MCF 10A (cell line): ENCODE measurements around the gene GAS7. TPM values are rescaled to one million over a fixed set of nuclear protein-coding genes. Genes with fewer than 3 reads are reported as not detected.

Experiments
- BruUV-seq: library from RNA; stranded (reverse); fragments of 400-500 nt; replicated peaks from 2 replicates; lab custom pipeline; 2021; lab: Mats Ljungman, UMichigan
- CTCF ChIA-PET: fragments of 300-600 bp; sonication (Branson Sonifier 250); formaldehyde crosslinking; extraction: SDS; loops from one replicate; lab custom pipeline; 2021; ENCODE audit warnings: antibody characterized with exemption, inconsistent platforms; lab: Yijun Ruan, JAX
- POLR2A ChIA-PET: fragments of 300-600, 350-650 bp; sonication (Branson Sonifier 250); formaldehyde crosslinking; extraction: SDS; loops from one replicate; lab custom pipeline; 2020; ENCODE audit warnings: antibody characterized with exemption, inconsistent platforms; lab: Yijun Ruan, JAX
- DNase-seq: peaks from one replicate; pipeline ENCODE4 v3.0.0-alpha.2; 2018; ENCODE audit not compliant: unreplicated experiment
- H3K27ac Mint-ChIP-seq: one replicate; pipeline ENCODE4 v1.8.0; 2022; ENCODE audit warnings: mild to moderate bottlenecking, low read depth, mixed read lengths; ENCODE audit not compliant: unreplicated experiment
- H3K27me3 Mint-ChIP-seq: one replicate; pipeline ENCODE4 v1.8.0; 2022; ENCODE audit warnings: mixed read lengths; ENCODE audit not compliant: insufficient read depth, unreplicated experiment
- H3K36me3 Mint-ChIP-seq: one replicate; pipeline ENCODE4 v1.8.0; 2022; ENCODE audit warnings: mild to moderate bottlenecking, moderate library complexity, mixed read lengths; ENCODE audit not compliant: insufficient read depth, unreplicated experiment
- H3K4me1 Mint-ChIP-seq: one replicate; pipeline ENCODE4 v1.8.0; 2022; ENCODE audit warnings: mixed read lengths; ENCODE audit not compliant: insufficient read depth, unreplicated experiment
- H3K4me3 Mint-ChIP-seq: one replicate; pipeline ENCODE4 v1.8.0; 2022; ENCODE audit warnings: mild to moderate bottlenecking, moderate library complexity, mixed read lengths; ENCODE audit not compliant: unreplicated experiment
- H3K9me3 Mint-ChIP-seq: one replicate; pipeline ENCODE4 v1.8.0; 2022; ENCODE audit warnings: mixed read lengths; ENCODE audit not compliant: unreplicated experiment
- CTCF ChIP-seq: fragments of 200-600 bp; IDR thresholded peaks from one replicate; pipeline ENCODE4 v1.8.0; 2022; ENCODE audit warnings: antibody characterized with exemption, mild to moderate bottlenecking; ENCODE audit not compliant: unreplicated experiment
- intact Hi-C: fragments of 100-400 bp; cut with micrococcal nuclease; formaldehyde crosslinking; loops from 2 replicates; pipeline ENCODE4 v1.14.1; 2022
- total RNA-seq: library from RNA; stranded (reverse); gene quantifications from 2 replicates; pipeline ENCODE4 v1.2.3, GENCODE V29; 2022

The GAS7 gene
- total RNA-seq, 1 experiment from 2014 or later: not detected

- H3K27ac Mint-ChIP-seq: no peak overlapping the region
Observed at GRCh38 chr17:9900044-9900594, 298.3 kb downstream of the GAS7 start.

GRCh38 chr17:9899280-9900043 is 298.9 kb downstream of the GAS7 start:
- no peaks in the 10 kb centered on the region for H3K27me3 Mint-ChIP-seq
- no peaks in the 10 kb centered on the region for H3K4me1 Mint-ChIP-seq
- BruUV-seq: no TSS peak
- intact Hi-C loops: no loop called here
- no peak overlapping the region for H3K27ac Mint-ChIP-seq
- no peak for DNase-seq
- H3K36me3 Mint-ChIP-seq: no peaks in the 10 kb centered on the region
- peaks cover 7% of the 10 kb centered on the region for H3K9me3 Mint-ChIP-seq
- H3K4me3 Mint-ChIP-seq: no peak overlapping the region
- POLR2A ChIA-PET: no interaction called here
- CTCF ChIA-PET: interaction anchor here (0.5 kb wide), 1 partner anchor 43 kb away, joined by 3 read pairs; no protein-coding TSS in a partner anchor
- TF ChIP-seq CTCF: no peak

More at GRCh38 chr17:9900044-9900594, 298.3 kb downstream of the GAS7 start:
- CTCF ChIA-PET: interaction anchor here (0.6 kb wide), 1 partner anchor 11 kb away, joined by 3 read pairs; no protein-coding TSS in a partner anchor
- POLR2A ChIA-PET: no interaction called here
- DNase-seq: no peak
- H3K27me3 Mint-ChIP-seq: no peaks in the 10 kb centered on the region
- intact Hi-C loops: no loop called here
- H3K36me3 Mint-ChIP-seq: no peaks in the 10 kb centered on the region
- H3K4me1 Mint-ChIP-seq: no peaks in the 10 kb centered on the region
- no TSS peak for BruUV-seq
- no peak overlapping the region for H3K4me3 Mint-ChIP-seq
- TF ChIP-seq CTCF: no peak
- peaks cover 7% of the 10 kb centered on the region for H3K9me3 Mint-ChIP-seq

- no peak for DNase-seq
- intact Hi-C loops: no loop called here
- no peak overlapping the region for H3K27ac Mint-ChIP-seq
- ChIA-PET POLR2A (no interaction called here), CTCF (interaction anchor here (0.5 kb wide), 1 partner anchor 44 kb away, joined by 3 read pairs; no protein-coding TSS in a partner anchor)
- peaks cover 12% of the 10 kb centered on the region for H3K9me3 Mint-ChIP-seq
- TF ChIP-seq CTCF: no peak
- no TSS peak for BruUV-seq
- no peak overlapping the region for H3K4me3 Mint-ChIP-seq
- H3K36me3 Mint-ChIP-seq: no peaks in the 10 kb centered on the region
- no peaks in the 10 kb centered on the region for H3K27me3 Mint-ChIP-seq
- no peaks in the 10 kb centered on the region for H3K4me1 Mint-ChIP-seq
Observed at GRCh38 chr17:9898812-9899211, 299.6 kb downstream of the GAS7 start.

GRCh38 chr17:9897372-9897968 is 300.9 kb downstream of the GAS7 start:
- ChIA-PET POLR2A (no interaction called here), CTCF (interaction anchor here (0.6 to 1.1 kb wide), 2 partner anchors 19 to 28 kb away, joined by 3 to 4 read pairs; no protein-coding TSS in a partner anchor)
- BruUV-seq: no TSS peak
- no peak for DNase-seq
- peaks cover 12% of the 10 kb centered on the region for H3K9me3 Mint-ChIP-seq
- no peaks in the 10 kb centered on the region for H3K36me3 Mint-ChIP-seq
- no peak overlapping the region for H3K4me3 Mint-ChIP-seq
- no peaks in the 10 kb centered on the region for H3K27me3 Mint-ChIP-seq
- peaks cover 5% of the 10 kb centered on the region for H3K4me1 Mint-ChIP-seq
- H3K27ac Mint-ChIP-seq: no peak overlapping the region
- intact Hi-C loops: no loop called here
- TF ChIP-seq CTCF: no peak
